Upper lobe of right lung (tissue), 1 donor: ENCODE results near the gene UBE2D3. TPM values are rescaled to one million over a fixed set of nuclear protein-coding genes. Genes with fewer than 3 reads are reported as not detected.
A peak's percentile ranks its signal among the peaks of the same experiment; 100 is the strongest.

ENCODE experiments used
- ATAC-seq: fragments of 200-7000 bp; cut with Tn5 transposase; one replicate; pipeline ENCODE4 v1.9.1; 2020; ENCODE audit warnings: mild to moderate bottlenecking, moderate library complexity
- DNase-seq: peaks from one replicate; pipeline ENCODE4 v3.0.0-alpha.2; 2020
- H3K27ac ChIP-seq: fragments of 200-600 bp; one replicate; pipeline ENCODE4 v1.8.0; 2022
- H3K27me3 ChIP-seq: fragments of 200-600 bp; one replicate; pipeline ENCODE4 v1.8.0; 2022; ENCODE audit warnings: mild to moderate bottlenecking
- H3K36me3 ChIP-seq: fragments of 200-600 bp; one replicate; pipeline ENCODE4 v1.8.0; 2022
- H3K4me1 ChIP-seq: fragments of 200-600 bp; one replicate; pipeline ENCODE4 v1.8.0; 2022
- H3K4me3 ChIP-seq: fragments of 200-600 bp; one replicate; pipeline ENCODE4 v1.8.0; 2022; ENCODE audit warnings: mild to moderate bottlenecking
- H3K9me3 ChIP-seq: fragments of 200-600 bp; one replicate; pipeline ENCODE4 v1.8.0; 2022
- intact Hi-C: fragments of 100-400 bp; cut with DNase I; formaldehyde crosslinking; loops from one replicate; pipeline ENCODE4 v1.11.0; 2022
- total RNA-seq: library from RNA; stranded (reverse); fragmentation: NEBNext Ultra II Directional; extraction: Animal tissue kit (Norgen Biotek cat#: 25700); gene quantifications from one replicate; pipeline ENCODE4 v1.2.1, GENCODE V29; 2021
- TF ChIP-seq, protein P1 (sequence below): fragments of 200-600 bp; IDR thresholded peaks from one replicate; pipeline ENCODE4 v1.8.0; 2022; ENCODE audit warnings: antibody characterized with exemption
- donor health status: DM: no; HTN: yes; CAD: no; lungs with severe emphysema.

The UBE2D3 gene
- total RNA-seq, 1 donor from 2014 or later = 279 TPM

DNA sequence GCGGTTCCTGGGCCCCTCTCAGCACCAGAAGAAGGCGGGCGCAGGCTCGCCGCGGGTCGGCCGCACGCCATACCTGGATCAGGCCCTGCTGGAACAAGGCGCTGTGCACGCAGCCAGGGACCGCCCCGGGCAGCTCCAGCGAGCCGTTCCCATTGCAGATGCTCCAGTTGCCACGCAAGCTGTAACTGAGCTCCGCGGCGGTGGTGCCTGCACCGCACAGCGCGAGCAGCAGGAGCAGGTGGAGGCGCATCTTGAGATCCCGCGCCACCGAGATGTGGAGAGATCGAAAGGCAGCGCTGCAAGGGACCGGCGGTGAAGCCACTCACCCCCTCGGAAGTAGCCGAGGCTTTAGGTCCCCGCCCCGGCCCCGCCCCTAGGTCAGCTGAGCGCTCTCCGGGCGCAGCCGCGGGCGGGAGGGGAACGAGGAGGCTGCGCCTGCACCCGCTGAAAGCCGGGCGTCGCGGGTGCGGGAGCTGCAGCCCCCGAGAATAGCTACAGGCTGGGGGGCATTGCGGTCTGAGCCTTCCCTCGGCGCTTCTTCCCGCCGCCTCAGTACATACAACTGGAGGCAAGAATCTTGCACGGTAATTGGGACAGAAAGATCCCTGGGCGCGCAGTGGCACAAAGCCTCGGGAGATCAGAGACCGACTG, 66.6 kb downstream of the UBE2D3 start, which contains the start of gene MANBA:
Gene MANBA, minus strand, starts transcription at position 324 of the 651 bp plus-strand sequence. Its CDS starts 74 bp downstream, at position 250.
- Histone ChIP-seq H3K9me3 (no peaks in the 10 kb centered on the region), H3K36me3 (no peaks in the 10 kb centered on the region), H3K4me1 (peaks cover 32% of the 10 kb centered on the region), H3K27me3 (no peaks in the 10 kb centered on the region), H3K27ac (peak within 1 kb of the TSS; percentile 92), H3K4me3 (peak within 1 kb of the TSS; percentile 93)
- intact Hi-C loops = no loop called here
- ATAC-seq (peak; percentile 98), DNase-seq (peak; percentile 96)
- TF ChIP-seq, protein P1, sequence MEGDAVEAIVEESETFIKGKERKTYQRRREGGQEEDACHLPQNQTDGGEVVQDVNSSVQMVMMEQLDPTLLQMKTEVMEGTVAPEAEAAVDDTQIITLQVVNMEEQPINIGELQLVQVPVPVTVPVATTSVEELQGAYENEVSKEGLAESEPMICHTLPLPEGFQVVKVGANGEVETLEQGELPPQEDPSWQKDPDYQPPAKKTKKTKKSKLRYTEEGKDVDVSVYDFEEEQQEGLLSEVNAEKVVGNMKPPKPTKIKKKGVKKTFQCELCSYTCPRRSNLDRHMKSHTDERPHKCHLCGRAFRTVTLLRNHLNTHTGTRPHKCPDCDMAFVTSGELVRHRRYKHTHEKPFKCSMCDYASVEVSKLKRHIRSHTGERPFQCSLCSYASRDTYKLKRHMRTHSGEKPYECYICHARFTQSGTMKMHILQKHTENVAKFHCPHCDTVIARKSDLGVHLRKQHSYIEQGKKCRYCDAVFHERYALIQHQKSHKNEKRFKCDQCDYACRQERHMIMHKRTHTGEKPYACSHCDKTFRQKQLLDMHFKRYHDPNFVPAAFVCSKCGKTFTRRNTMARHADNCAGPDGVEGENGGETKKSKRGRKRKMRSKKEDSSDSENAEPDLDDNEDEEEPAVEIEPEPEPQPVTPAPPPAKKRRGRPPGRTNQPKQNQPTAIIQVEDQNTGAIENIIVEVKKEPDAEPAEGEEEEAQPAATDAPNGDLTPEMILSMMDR = no peak

DNA sequence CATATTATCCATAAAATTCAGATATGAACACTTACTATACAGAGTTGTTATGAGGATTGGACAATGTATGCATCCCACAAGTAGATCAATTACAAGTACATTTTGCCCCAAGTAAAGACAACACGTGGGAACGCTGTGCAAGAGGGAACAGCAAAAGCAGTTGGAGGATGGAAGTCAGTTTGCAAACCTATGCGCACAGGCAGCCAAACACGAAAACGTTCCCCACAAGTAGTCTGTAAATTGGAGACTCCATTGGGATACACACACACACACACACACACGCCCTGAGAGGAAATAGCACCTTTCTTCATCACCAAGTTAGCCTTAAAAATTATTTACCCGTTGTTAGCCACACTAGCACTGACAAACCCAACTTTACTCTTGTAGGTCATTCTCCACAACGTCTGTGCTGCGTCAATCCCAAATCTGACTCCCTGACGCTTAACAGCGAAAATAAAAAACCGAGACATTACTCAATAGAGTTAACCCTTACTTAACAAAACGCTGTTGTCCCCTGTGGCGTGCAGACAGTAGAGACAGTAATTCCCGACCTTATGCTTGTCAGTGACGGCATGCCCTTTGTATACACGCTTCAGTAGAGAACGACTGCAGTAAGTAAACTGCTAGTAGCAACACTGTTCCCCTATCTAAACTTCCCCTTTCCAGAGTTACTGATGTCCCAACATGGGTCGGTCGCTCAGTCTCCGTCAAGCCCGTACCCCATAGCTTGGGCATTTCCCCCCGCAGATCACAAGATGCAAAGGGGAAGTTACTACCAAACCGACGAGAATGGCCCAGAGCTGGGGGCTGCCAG, 67.3 kb downstream of the UBE2D3 start:
- Histone ChIP-seq H3K9me3 (no peaks in the 10 kb centered on the region), H3K27ac (peak overlapping the region; percentile 92), H3K4me3 (peak overlapping the region; percentile 93), H3K36me3 (no peaks in the 10 kb centered on the region), H3K4me1 (peaks cover 32% of the 10 kb centered on the region), H3K27me3 (no peaks in the 10 kb centered on the region)
- no peak for DNase-seq
- TF ChIP-seq, protein P1 = no peak
- intact Hi-C loops = no loop called here
- ATAC-seq = peak; percentile 83

DNA sequence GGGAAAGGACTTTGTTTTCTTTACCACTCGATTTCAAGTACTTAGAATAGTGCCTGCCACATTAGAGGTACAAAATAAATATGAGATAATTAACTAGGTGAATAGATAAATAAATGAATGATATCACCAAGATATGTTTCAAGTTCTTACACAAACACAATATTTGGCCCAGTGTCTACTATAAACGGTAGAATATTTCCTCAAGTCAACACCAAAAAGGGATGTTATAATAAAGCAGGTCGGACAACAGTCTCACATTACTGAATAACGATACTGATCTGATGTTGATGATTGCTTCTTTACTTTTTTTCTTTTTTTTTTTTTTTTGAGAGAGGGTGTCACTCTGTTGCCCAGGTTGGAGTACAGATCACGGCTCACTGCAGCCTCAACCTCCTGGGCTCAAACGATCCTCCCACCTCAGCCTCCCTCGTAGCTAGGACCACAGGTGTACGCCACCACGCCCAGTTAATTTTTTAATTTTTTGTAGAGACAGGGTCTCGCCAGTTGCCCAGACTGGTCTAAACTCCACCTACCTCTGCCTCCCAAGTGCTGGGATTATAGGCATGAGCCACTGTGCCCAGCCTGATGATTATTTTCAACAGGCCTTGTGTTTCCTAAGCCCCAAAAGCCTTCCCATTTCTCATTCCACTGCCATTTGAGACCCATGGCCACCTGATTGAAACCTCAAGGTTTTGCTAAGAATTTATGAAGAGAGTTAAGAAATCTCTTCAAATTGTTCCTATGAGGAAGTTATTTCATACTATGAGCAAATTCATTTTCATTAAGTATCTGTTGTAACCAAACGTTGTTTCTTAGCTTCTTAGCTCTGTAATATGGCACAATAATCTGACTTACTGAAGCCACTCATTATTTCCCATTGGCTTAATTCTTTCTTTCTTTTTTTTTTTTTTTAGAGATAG, 68.8 kb downstream of the UBE2D3 start:
- Histone ChIP-seq H3K27ac (no peak overlapping the region), H3K4me3 (peak overlapping the region; percentile 93), H3K4me1 (peaks cover 32% of the 10 kb centered on the region), H3K27me3 (no peaks in the 10 kb centered on the region), H3K9me3 (no peaks in the 10 kb centered on the region), H3K36me3 (no peaks in the 10 kb centered on the region)
- ATAC-seq (no peak), DNase-seq (no peak)
- intact Hi-C loops = no loop called here
- TF ChIP-seq, protein P1 = no peak

DNA sequence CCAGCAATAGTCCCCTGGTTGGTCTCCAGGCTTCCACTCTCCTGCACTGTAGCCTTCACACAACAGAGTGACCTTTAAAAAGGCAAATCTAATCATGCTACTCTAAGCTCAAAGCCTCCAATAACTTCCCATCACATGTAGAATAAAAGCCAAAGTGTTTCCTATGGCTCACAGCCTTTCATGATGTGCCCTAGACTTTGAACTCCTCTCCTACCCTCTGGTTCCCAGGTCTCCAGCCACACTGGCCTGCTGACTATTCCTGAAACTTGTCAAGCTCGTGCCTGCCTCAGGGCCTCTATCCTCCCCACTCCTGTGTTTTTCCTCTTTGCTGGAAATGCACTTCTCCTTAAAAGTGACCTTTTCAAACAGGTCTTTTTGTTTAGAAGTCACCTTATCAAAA, 69.7 kb downstream of the UBE2D3 start:
- H3K4me3 ChIP-seq = no peak overlapping the region
- no peak for DNase-seq
- H3K4me1 ChIP-seq = peaks cover 32% of the 10 kb centered on the region
- no peak overlapping the region for H3K27ac ChIP-seq
- no peaks in the 10 kb centered on the region for H3K36me3 ChIP-seq
- TF ChIP-seq, protein P1 = no peak
- H3K27me3 ChIP-seq = no peaks in the 10 kb centered on the region
- intact Hi-C loops = no loop called here
- no peaks in the 10 kb centered on the region for H3K9me3 ChIP-seq
- no peak for ATAC-seq

DNA sequence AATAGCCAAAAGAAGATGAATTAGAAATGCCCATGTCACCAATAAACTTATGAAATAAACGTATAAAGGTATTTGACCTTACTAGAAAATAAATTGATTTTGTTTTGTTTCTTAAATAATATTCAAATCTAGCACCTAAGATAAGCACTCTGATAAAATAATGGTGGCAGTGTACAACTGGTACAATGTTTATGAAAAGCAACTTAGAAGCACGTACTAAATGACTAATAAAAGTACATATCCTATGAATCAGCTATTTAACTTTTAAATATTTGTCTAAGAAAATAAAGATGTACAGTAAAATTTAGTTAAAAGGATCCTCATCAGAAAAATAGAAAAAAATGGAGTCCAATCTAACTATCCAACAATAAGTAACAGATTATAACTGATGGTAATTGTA, 73.3 kb downstream of the UBE2D3 start:
- ATAC-seq (no peak), DNase-seq (no peak)
- Histone ChIP-seq H3K27me3 (no peaks in the 10 kb centered on the region), H3K36me3 (no peaks in the 10 kb centered on the region), H3K9me3 (no peaks in the 10 kb centered on the region), H3K27ac (no peak overlapping the region), H3K4me1 (peaks cover 28% of the 10 kb centered on the region), H3K4me3 (no peak overlapping the region)
- intact Hi-C loops = no loop called here
- TF ChIP-seq, protein P1 = no peak
